NCI-H1105 (cell line): ENCODE results near the gene P2RY13.

Experiments used
- DNase-seq: peaks from one replicate; lab custom pipeline; 2025; lab: John Stamatoyannopoulos, UW

P2RY13 gene

DNA sequence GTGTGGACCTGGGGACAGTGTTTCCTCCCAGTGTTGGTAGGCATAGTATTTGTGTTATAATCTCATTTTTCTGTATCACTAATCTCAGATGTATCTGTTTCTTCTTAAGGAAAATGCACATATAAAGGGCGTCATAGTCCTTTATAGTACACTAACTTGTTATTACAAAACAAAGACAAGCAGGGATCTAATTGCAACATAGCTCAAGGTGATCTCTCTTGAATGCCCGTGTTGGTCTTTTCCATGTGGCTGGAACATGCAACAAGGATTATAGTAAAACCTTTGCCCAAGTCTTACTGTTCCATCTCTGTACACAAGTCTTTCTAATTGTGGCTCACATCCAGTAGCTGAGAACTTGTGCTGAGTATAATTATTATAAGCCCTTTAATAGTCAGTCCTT is 9.2 kb downstream of the P2RY13 start:
- no peak for DNase-seq

- DNase-seq = no peak
Observed at GRCh38 chr3:151319628-151320027, 9.7 kb downstream of the P2RY13 start.

DNA sequence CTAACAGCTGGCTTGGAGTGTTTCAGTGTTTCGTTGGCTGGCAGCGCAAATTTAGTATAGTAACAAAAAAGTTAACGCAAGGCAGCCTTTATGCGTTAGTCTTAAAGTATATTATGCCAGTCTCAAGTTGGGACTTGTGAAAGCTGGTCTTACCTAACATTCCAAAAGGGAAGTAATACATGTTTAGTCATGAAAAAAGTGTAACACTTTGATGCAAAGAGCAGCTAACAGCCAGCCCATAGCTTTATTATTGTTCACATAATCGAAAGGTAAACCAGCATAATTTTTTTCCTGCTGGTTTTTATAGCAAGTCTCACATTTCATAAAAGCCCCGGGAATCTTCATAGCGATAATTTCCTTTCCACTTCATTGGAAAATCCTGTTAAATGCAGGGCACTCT is 10.4 kb downstream of the P2RY13 start:
- DNase-seq = no peak

GRCh38 chr3:151318313-151318712 is 11.0 kb downstream of the P2RY13 start:
- DNase-seq = no peak

- no peak for DNase-seq
Observed at GRCh38 chr3:151316267-151316991, 12.9 kb downstream of the P2RY13 start, which contains the start of gene GPR87. Gene GPR87, minus strand, starts transcription at chr3:151316820. Its CDS starts 16,720 bp downstream, at chr3:151300100.

- no peak for DNase-seq
Observed at GRCh38 chr3:151315846-151316245, 13.5 kb downstream of the P2RY13 start.

- DNase-seq = no peak
Observed at GRCh38 chr3:151315136-151315535, 14.2 kb downstream of the P2RY13 start.

DNA sequence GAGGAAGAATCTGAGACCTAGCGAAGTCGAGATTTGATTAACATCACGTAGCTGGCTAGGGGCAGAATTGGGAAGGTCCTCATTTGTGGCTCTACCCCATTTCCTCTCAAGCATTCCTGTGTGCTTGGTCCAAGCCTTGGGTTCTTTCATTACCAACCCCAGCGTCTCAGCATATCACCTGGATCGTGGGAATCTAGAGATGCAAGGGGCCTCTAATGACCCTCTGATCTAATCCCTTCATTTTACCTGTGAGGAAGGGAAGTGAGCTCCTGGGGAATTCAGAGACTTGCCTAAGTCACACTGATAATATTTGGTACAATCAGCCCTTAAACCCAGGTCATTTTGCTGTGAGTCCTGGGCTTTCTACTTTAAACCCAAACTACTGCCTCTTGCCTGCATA is 14.8 kb downstream of the P2RY13 start:
- DNase-seq = no peak

- DNase-seq = no peak
Observed at GRCh38 chr3:151314137-151314536, 15.2 kb downstream of the P2RY13 start.

GRCh38 chr3:151312972-151313371 is 16.4 kb downstream of the P2RY13 start:
- DNase-seq = no peak

DNA sequence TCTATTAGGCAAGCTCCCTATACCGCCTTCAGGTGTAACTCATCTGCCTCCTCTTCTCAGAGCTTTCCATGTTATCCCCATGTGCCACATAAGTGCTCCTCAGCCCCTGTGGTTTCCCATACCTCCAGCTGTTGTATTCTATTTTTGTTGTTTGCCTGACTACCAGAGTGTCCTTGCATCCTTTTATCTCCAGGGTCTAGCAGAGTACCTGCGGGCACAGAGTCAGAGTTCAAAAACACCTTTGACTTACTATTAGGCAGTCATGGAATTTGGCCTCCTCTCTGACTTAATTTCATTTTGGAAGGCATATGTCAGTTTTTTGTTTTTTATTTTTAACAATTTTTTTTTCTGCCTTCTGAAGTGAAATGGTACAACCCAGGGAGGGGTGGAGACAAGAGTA is 19.8 kb downstream of the P2RY13 start:
- no peak for DNase-seq

DNA sequence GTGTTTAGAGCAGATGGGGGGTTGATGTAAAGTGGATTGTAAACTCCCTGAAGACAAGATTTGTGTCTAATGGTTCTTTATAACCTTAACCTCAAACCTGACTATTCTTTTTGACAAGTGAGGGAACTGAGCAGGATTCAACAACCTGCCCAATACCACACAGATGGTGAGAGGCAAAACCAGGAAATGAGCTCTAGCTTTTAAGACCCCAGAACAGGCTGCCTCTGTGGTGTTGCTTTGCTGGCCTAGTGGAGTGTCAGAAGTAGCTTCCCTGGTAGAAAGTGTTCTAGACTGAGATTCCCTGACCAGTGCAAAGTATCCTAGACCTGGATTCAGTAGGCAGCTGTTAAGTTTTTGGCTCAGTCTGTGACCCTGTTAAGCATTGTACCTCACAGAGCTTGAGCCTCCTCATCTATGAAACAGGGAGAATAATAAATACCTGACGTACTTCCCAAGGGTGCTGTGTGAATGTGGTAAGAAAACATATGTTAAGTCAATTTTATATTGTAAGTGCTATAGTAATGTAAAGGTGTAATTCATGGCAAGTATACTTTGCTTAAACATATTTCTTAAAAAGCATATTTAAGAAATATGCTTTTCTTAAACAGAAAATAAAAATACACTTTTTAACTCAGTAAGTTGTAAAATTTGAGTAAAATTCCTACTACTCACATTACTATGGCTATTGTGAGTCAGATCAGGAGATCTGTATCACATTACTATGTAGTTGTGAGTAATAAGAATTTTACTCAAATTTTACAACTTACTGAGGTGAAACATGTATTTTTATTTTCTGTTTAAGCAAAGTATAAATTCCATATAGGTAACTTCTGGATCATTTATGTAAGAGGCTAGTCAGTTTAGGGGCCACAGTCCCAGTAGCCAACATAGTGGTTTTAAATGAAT is 21.5 kb downstream of the P2RY13 start:
- DNase-seq = no peak

- DNase-seq = no peak
Observed at GRCh38 chr3:151307131-151307530, 22.2 kb downstream of the P2RY13 start.

DNA sequence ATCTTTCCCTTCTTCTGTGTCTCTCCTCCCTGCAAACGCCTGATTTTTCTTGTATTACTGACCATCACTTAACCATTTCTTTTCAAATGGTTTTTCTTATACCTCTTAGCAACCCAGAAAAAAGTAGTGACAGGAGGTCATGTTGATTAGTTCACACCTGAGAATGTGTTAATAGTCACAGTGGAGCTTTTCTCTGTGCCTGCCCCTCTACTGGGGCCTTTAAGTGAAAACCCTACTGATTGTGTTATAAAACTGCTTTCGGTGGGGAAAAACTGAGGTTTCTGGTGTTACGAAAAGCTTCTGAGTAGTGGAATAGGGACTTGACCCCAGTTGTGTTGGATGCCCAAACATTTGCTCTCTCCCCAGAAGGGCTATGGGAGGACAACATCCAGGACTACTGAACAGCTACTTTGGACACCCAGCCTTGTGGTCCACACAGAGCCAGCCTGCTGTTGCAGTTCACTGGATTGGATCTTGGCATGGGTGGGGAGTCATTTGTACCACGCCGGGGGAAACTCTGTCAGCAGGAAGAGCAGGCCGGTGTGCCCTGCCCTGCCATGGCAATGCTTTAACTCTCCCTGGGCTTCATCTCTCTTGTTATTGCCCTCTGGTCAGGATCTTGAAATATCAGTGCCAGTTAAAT is 23.1 kb downstream of the P2RY13 start:
- no peak for DNase-seq

DNA sequence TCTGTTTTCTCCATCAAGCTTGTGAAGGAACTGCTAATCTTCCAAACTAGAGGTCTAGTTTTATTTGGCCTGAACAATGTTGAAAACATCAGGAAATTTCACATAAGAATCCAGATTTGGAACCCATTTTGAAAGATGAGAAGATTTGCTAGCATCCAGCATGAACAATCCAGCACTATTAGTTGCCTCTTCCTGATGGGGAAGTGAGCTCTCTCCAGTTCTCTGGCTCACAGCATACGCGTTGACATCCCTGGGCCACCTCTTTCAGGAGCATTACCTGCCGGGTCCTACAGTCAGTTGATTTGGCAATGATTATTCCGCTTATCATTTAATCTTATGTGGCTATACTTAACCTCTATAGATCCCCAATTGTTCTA is 23.6 kb downstream of the P2RY13 start:
- no peak for DNase-seq

- no peak for DNase-seq
Observed at GRCh38 chr3:151305060-151305774, 24.1 kb downstream of the P2RY13 start.

GRCh38 chr3:151303751-151304150 is 25.6 kb downstream of the P2RY13 start:
- DNase-seq = no peak

- no peak for DNase-seq
Observed at GRCh38 chr3:151301787-151302186, 27.6 kb downstream of the P2RY13 start.

GRCh38 chr3:151300539-151300938 is 28.8 kb downstream of the P2RY13 start:
- no peak for DNase-seq

GRCh38 chr3:151299006-151299405 is 30.3 kb downstream of the P2RY13 start:
- DNase-seq = peak; percentile 13

GRCh38 chr3:151297429-151297828 is 31.9 kb downstream of the P2RY13 start:
- no peak for DNase-seq

DNA sequence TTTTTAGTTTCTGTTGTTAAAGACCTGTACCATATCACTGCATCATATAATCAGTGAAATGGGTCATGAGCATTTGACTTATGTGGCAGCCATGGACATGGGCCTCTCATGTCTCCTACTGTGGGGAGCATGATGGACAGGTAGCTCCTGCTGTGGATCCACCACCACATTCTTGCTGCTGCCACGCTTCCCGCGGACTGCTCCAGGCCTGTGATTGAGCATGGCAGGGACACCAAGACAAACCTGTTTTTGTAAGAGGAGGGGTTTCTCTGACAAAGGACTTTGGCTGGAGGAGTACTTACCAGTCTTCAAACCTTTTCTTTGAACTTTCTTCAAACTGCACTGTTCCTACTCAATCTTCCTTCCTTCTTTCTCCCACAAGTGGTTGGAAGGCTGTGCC is 33.1 kb downstream of the P2RY13 start:
- DNase-seq = no peak
